H7 (cell line): ENCODE results near the gene ZNF827. TPM values are rescaled to one million over a fixed set of nuclear protein-coding genes. Genes with fewer than 3 reads are reported as not detected.
"Not testable (repeated sequence)": the region's sequence is repeated elsewhere in the genome, so short reads cannot be mapped to it uniquely, and the experiment has no call there.

Source experiments
- DNase-seq: peaks from one replicate; pipeline ENCODE4 v3.0.0; 2012
- H3K27me3 ChIP-seq: 2 replicates; pipeline ENCODE4 v1.6.0; 2011; ENCODE audit warnings: mild to moderate bottlenecking, low read length; ENCODE audit not compliant: control insufficient read depth, insufficient read depth
- H3K36me3 ChIP-seq: replicated peaks from 2 replicates; pipeline ENCODE4 v1.5.1; 2011; ENCODE audit warnings: low read length; ENCODE audit not compliant: control insufficient read depth, insufficient read depth
- H3K4me3 ChIP-seq: 2 replicates; pipeline ENCODE4 v1.5.1; 2011; ENCODE audit warnings: low read depth, mild to moderate bottlenecking, control low read depth, low read length, moderate library complexity; ENCODE audit not compliant: insufficient read depth
- total RNA-seq: library from RNA; depleted of rRNA; stranded (reverse); fragments of >200 nt; shearing (Covaris generic); gene quantifications from 2 replicates; pipeline ENCODE4 v1.2.3, GENCODE V29; 2014

ZNF827 gene
- total RNA-seq, 1 experiment from 2014 or later: 6.2 TPM

- Histone ChIP-seq H3K4me3 (no peak overlapping the region), H3K27me3 (no peaks in the 10 kb centered on the region), H3K36me3 (peaks cover 3% of the 10 kb centered on the region)
- no peak for DNase-seq
These were observed 90.9 kb downstream of the ZNF827 start for GRCh38 chr4:145847764-145848163.

GRCh38 chr4:145845118-145845517 is 93.5 kb downstream of the ZNF827 start:
- Histone ChIP-seq H3K27me3 (no peaks in the 10 kb centered on the region), H3K36me3 (peaks cover 5% of the 10 kb centered on the region), H3K4me3 (no peak overlapping the region)
- no peak for DNase-seq

GRCh38 chr4:145843639-145844038 is 95.0 kb downstream of the ZNF827 start:
- peaks cover 5% of the 10 kb centered on the region for H3K36me3 ChIP-seq
- no peak overlapping the region for H3K4me3 ChIP-seq
- H3K27me3 ChIP-seq: no peaks in the 10 kb centered on the region
- no peak for DNase-seq

GRCh38 chr4:145843148-145843547 is 95.5 kb downstream of the ZNF827 start:
- H3K4me3 ChIP-seq: no peak overlapping the region
- DNase-seq: no peak
- H3K27me3 ChIP-seq: no peaks in the 10 kb centered on the region
- H3K36me3 ChIP-seq: peaks cover 5% of the 10 kb centered on the region

- Histone ChIP-seq H3K4me3 (no peak overlapping the region), H3K27me3 (no peaks in the 10 kb centered on the region), H3K36me3 (peaks cover 5% of the 10 kb centered on the region)
- peak; percentile 57 for DNase-seq
These were observed 96.3 kb downstream of the ZNF827 start for GRCh38 chr4:145842224-145842887.

GRCh38 chr4:145840801-145841200 is 97.8 kb downstream of the ZNF827 start:
- peaks cover 5% of the 10 kb centered on the region for H3K36me3 ChIP-seq
- DNase-seq: no peak

GRCh38 chr4:145840162-145840768 is 98.4 kb downstream of the ZNF827 start:
- no peak for DNase-seq
- Histone ChIP-seq H3K36me3 (peaks cover 5% of the 10 kb centered on the region), H3K4me3 (no peak overlapping the region), H3K27me3 (no peaks in the 10 kb centered on the region)

More at GRCh38 chr4:145840801-145841200, 97.8 kb downstream of the ZNF827 start:
- H3K27me3 ChIP-seq: no peaks in the 10 kb centered on the region
- no peak overlapping the region for H3K4me3 ChIP-seq

GRCh38 chr4:145839151-145839550 is 99.5 kb downstream of the ZNF827 start:
- Histone ChIP-seq H3K27me3 (no peaks in the 10 kb centered on the region), H3K36me3 (peaks cover 2% of the 10 kb centered on the region)
- no peak for DNase-seq

GRCh38 chr4:145832384-145832783 is 106.2 kb downstream of the ZNF827 start:
- DNase-seq, H3K4me3 ChIP-seq, H3K27me3 ChIP-seq, H3K36me3 ChIP-seq: not testable (repeated sequence)

More at GRCh38 chr4:145839151-145839550, 99.5 kb downstream of the ZNF827 start:
- no peak overlapping the region for H3K4me3 ChIP-seq

GRCh38 chr4:145830699-145831098 is 107.9 kb downstream of the ZNF827 start:
- peaks cover 3% of the 10 kb centered on the region for H3K36me3 ChIP-seq
- no peak for DNase-seq
- H3K27me3 ChIP-seq: no peaks in the 10 kb centered on the region
- H3K4me3 ChIP-seq: no peak overlapping the region

GRCh38 chr4:145829629-145830395 is 108.8 kb downstream of the ZNF827 start:
- DNase-seq: peak; percentile 40
- H3K4me3 ChIP-seq: no peak overlapping the region
- peaks cover 7% of the 10 kb centered on the region for H3K36me3 ChIP-seq
- no peaks in the 10 kb centered on the region for H3K27me3 ChIP-seq

- no peak overlapping the region for H3K4me3 ChIP-seq
- peaks cover 7% of the 10 kb centered on the region for H3K36me3 ChIP-seq
- no peaks in the 10 kb centered on the region for H3K27me3 ChIP-seq
- no peak for DNase-seq
These were observed 109.7 kb downstream of the ZNF827 start for GRCh38 chr4:145828802-145829485.

- Histone ChIP-seq H3K36me3 (peaks cover 7% of the 10 kb centered on the region), H3K4me3 (no peak overlapping the region), H3K27me3 (no peaks in the 10 kb centered on the region)
- DNase-seq: no peak
These were observed 110.7 kb downstream of the ZNF827 start for GRCh38 chr4:145827885-145828284.

GRCh38 chr4:145825255-145825654 is 113.4 kb downstream of the ZNF827 start:
- Histone ChIP-seq H3K36me3 (peaks cover 7% of the 10 kb centered on the region), H3K4me3 (no peak overlapping the region), H3K27me3 (no peaks in the 10 kb centered on the region)
- DNase-seq: no peak
